Measurements from ENCODE around the gene RAB7A.

- TF ChIP-seq RAD21 (IDR thresholded peaks at IDR 0.05; ENCODE audit: low read length), result no peak
- TF ChIP-seq CTCF (conservative IDR thresholded peaks at IDR 0.05; ENCODE audit: low read depth, low read length), result no peak
- TF ChIP-seq MAZ (IDR thresholded peaks at IDR 0.05; ENCODE audit: borderline replicate concordance, low read depth, low read length), result no peak
- no peak for TF ChIP-seq POLR2A (IDR thresholded peaks at IDR 0.05; ENCODE audit: low read depth, low read length)
- TF ChIP-seq SMC3 (IDR thresholded peaks at IDR 0.05; ENCODE audit: low read depth, low read length), result no peak
- no peak for TF ChIP-seq USF2 (IDR thresholded peaks at IDR 0.05; ENCODE audit: low read depth, low read length)
- TF ChIP-seq CEBPB (IDR thresholded peaks at IDR 0.05; ENCODE audit: low read depth, low read length), result no peak
- TF ChIP-seq RFX5 (IDR thresholded peaks at IDR 0.05; ENCODE audit: low read depth, low read length), result no peak
- TF ChIP-seq RCOR1 (IDR thresholded peaks at IDR 0.05; ENCODE audit: insufficient replicate concordance, low read length), result no peak
These were observed 46.6 kb upstream of the RAB7A start for GRCh38 chr3:128679338-128679737.
